Heart right ventricle (tissue), 16 donors: Measurements from ENCODE around the gene POTEF. TPM values are rescaled to one million over a fixed set of nuclear protein-coding genes. Genes with fewer than 3 reads are reported as not detected.
"Not testable (repeated sequence)": the region's sequence is repeated elsewhere in the genome, so short reads cannot be mapped to it uniquely, and the experiment has no call there.

Source experiments
- ATAC-seq, 8 donors: fragments of 200-7000 bp; cut with Tn5 transposase; one replicate each; pipeline ENCODE4 v1.9.1; 2020; ENCODE audit warnings: mild to moderate bottlenecking in 8 of 8, moderate library complexity in 8 of 8, moderate number of reproducible peaks in 1 of 8
- DNase-seq, 2 donors: peaks; one replicate each; pipeline ENCODE4 v3.0.0-alpha.2; 2020
- H3K27ac ChIP-seq, 10 donors: fragments of 200-600 bp; sonication (generic) in 2 of 10; one replicate each; pipeline versions ENCODE4 v1.5.0 to v1.8.0; 2020 to 2022; ENCODE audit warnings: mild to moderate bottlenecking in 3 of 10
- H3K27me3 ChIP-seq, 7 donors: fragments of 200-600 bp; one replicate each; pipeline ENCODE4 v1.8.0; 2021 to 2022; ENCODE audit warnings: mild to moderate bottlenecking in 2 of 7
- H3K36me3 ChIP-seq, 9 donors: fragments of 200-600 bp; sonication (generic) in 1 of 9; one replicate each; pipeline versions ENCODE4 v1.5.0 to v1.8.0; 2020 to 2022; ENCODE audit warnings: mild to moderate bottlenecking in 2 of 9
- H3K4me1 ChIP-seq, 9 donors: fragments of 200-600 bp; sonication (generic) in 1 of 9; one replicate each; pipeline versions ENCODE4 v1.5.0 to v1.8.0; 2020 to 2022; ENCODE audit warnings: mild to moderate bottlenecking in 4 of 9
- H3K4me3 ChIP-seq, 10 donors: fragments of 200-600 bp; sonication (generic) in 2 of 10; one replicate each; pipeline versions ENCODE4 v1.5.0 to v1.8.0; 2020 to 2022; ENCODE audit warnings: mild to moderate bottlenecking in 7 of 10, moderate library complexity in 2 of 10
- H3K9me3 ChIP-seq, 11 donors: fragments of 200-600 bp in 10 of 11; sonication (generic) in 2 of 11; one replicate each; pipeline versions ENCODE4 v1.5.0 to v1.8.0; 2013 to 2022; ENCODE audit warnings: mild to moderate bottlenecking in 2 of 11, control low read depth in 1 of 11, moderate library complexity in 1 of 11
- CTCF ChIP-seq, 9 donors: fragments of 200-600 bp; sonication (generic) in 2 of 9; IDR thresholded peaks; one replicate each; pipeline versions ENCODE4 v1.5.0 to v1.8.0; 2021 to 2022; ENCODE audit warnings: antibody characterized with exemption in 9 of 9, mild to moderate bottlenecking in 5 of 9, moderate library complexity in 1 of 9
- WGBS, 2 donors: extraction: QIAGEN DNeasy Blood & Tissue Kit; methylation state at CpG; one replicate each; pipeline ENCODE4 v1.1.7; 2013; ENCODE audit warnings: inconsistent platforms in 1 of 2; 5-methylcytosine and 5-hydroxymethylcytosine counted together
- intact Hi-C, 10 donors: fragments of 100-400 bp; cut with DNase I; formaldehyde crosslinking; loops; one replicate each; pipeline versions ENCODE4 v1.11.1 to v1.14.2; 2022
- long read RNA-seq, 3 donors: library from polyadenylated mRNA; unstranded; transcript quantifications; one replicate each; pipeline ENCODE4 v2.0.0, GENCODE V29; 2020 to 2021
- polyA plus RNA-seq, 2 donors: library from polyadenylated mRNA; stranded (reverse); fragments of 200-250 nt; gene quantifications; one replicate each; pipeline ENCODE4 v1.2.3, GENCODE V29; 2013
- total RNA-seq, 10 donors: library from RNA; stranded (reverse); fragmentation: NEBNext Ultra II Directional in 3 of 10; extraction: Animal tissue kit (Norgen Biotek cat#: 25700) in 3 of 10; gene quantifications; one replicate each; pipeline versions ENCODE4 v1.2.1 to v1.2.4, GENCODE V29; 2021 to 2023
- donor health status: Arrhythmogenic right ventricular cardiomyopathy.
- donor health status: ischemic (EF 13 %, LVEDD 7.1; RV severe dilation, severe dysfunction).
- donor health status: healthy with polysubstance abuse.
- donor health status: DM: no; HTN: yes; CAD: no.
- donor health status: DM: no; HTN: no; CAD: no.
- donor health status: ischemic (EF 25% LVEDD 6.9; RV normal size, moderate dysfunction).
- donor health status: ischemic (EF 25% LVEDD 5.7; RV mildly dilated, moderate dysfunction).
- donor health status: healthy.
- donor health status: DM: yes; HTN: yes; CAD: no.
- donor health status: Ischemic cardiomyopathy.
- donor health status: ischemic (EF 35%, LVEDD 5.7; RV mildly dilated, moderate dysfunction).
- donor health status: nonischemic (EF 11% LVEDD 7.7; RV severe dilation, severe dysfunction).
- donor health status: DM: yes; HTN: yes; CAD: no.
- donor health status: PGD.
- donor health status: ischemic (EF 29% LVEDD 5.4; RV normal size, mild dysfunction).
- donor health status: nonischemic (EF 23%, LVEDD 6.1; RV moderate dilation, normal function).

Gene POTEF
- total RNA-seq: not detected
- polyA plus RNA-seq: not detected
- long read RNA-seq, donor 1: 0 reads
- long read RNA-seq, donor 2: 0 reads
- long read RNA-seq, donor 3: 0 reads

- DNase-seq, intact Hi-C loops, H3K36me3 ChIP-seq, H3K4me3 ChIP-seq, ATAC-seq, H3K4me1 ChIP-seq, H3K9me3 ChIP-seq, H3K27me3 ChIP-seq, H3K27ac ChIP-seq: not testable (repeated sequence)
- 84 to 87% methylated on average over 15 to 16 of the region's 29 CpGs for WGBS, 2 donors
Measured at GRCh38 chr2:130129120-130129829, at the start of gene POTEF. Gene POTEF, minus strand, starts transcription at chr2:130129222. Its CDS starts 8,707 bp downstream, at chr2:130120515.

- intact Hi-C loops, H3K27me3 ChIP-seq, H3K9me3 ChIP-seq, H3K4me3 ChIP-seq: not testable (repeated sequence)
- Histone ChIP-seq H3K4me1 (peaks cover 0 to 21% (median 4%) of the 10 kb centered on the region in 9 donors), H3K27ac (peak overlapping the region in 9 of 10 donors; percentile 32 to 78 (median 52)), H3K36me3 (peaks cover 0 to 80% (median 11%) of the 10 kb centered on the region in 9 donors)
- 48 to 63% methylated on average over 5 of the region's 5 CpGs for WGBS, 2 donors
- DNase-seq (peak in 1 of 2 donors; percentile 22), ATAC-seq (peak; percentile 59 to 94 (median 84))
Measured at GRCh38 chr2:130174866-130175265, 45.8 kb upstream of the POTEF start.

GRCh38 chr2:130169896-130170295 is 40.9 kb upstream of the POTEF start:
- TF ChIP-seq CTCF (IDR thresholded peaks at IDR 0.05): no peak
- Histone ChIP-seq H3K27ac (no peak overlapping the region), H3K9me3 (no peaks in the 10 kb centered on the region), H3K27me3 (no peaks in the 10 kb centered on the region), H3K4me3 (no peak overlapping the region), H3K4me1 (peaks cover 0 to 10% (median 0%) of the 10 kb centered on the region in 9 donors), H3K36me3 (peaks cover 0 to 100% (median 39%) of the 10 kb centered on the region in 9 donors)
- no peak for ATAC-seq
- WGBS, 2 donors: 91 to 92% methylated on average over 7 of the region's 7 CpGs
- intact Hi-C loops: no loop called here
- DNase-seq: no peak

- H3K27me3 ChIP-seq, ATAC-seq, H3K9me3 ChIP-seq, DNase-seq, intact Hi-C loops, H3K4me1 ChIP-seq, H3K4me3 ChIP-seq, H3K27ac ChIP-seq: not testable (repeated sequence)
- H3K36me3 ChIP-seq: peaks cover 0 to 100% (median 43%) of the 10 kb centered on the region in 9 donors
- 89 to 98% methylated on average over 3 of the region's 3 CpGs for WGBS, 2 donors
Measured at GRCh38 chr2:130169163-130169562, 40.1 kb upstream of the POTEF start.

GRCh38 chr2:130166611-130167010 is 37.6 kb upstream of the POTEF start:
- H3K4me3 ChIP-seq, intact Hi-C loops, H3K9me3 ChIP-seq, ATAC-seq, H3K27me3 ChIP-seq, DNase-seq, H3K4me1 ChIP-seq, H3K27ac ChIP-seq: not testable (repeated sequence)
- peaks cover 0 to 93% (median 46%) of the 10 kb centered on the region in 9 donors for H3K36me3 ChIP-seq
- WGBS, 2 donors: 76% methylated on average over 3 of the region's 3 CpGs

GRCh38 chr2:130165293-130166016 is 36.4 kb upstream of the POTEF start:
- no peak for TF ChIP-seq CTCF (IDR thresholded peaks at IDR 0.05)
- peaks cover 0 to 87% (median 42%) of the 10 kb centered on the region in 9 donors for H3K36me3 ChIP-seq
- 97% methylated on average over 8 of the region's 8 CpGs for WGBS, 2 donors

More at GRCh38 chr2:130165293-130166016, 36.4 kb upstream of the POTEF start:
- DNase-seq (no peak), ATAC-seq (no peak)
- Histone ChIP-seq H3K27me3 (no peaks in the 10 kb centered on the region), H3K4me3 (no peak overlapping the region), H3K9me3 (no peaks in the 10 kb centered on the region), H3K4me1 (peaks cover 0 to 2% (median 0%) of the 10 kb centered on the region in 9 donors), H3K27ac (no peak overlapping the region)
- intact Hi-C loops: no loop called here
